ENCODE data around the gene LEAP2. TPM values are rescaled to one million over a fixed set of nuclear protein-coding genes. Genes with fewer than 3 reads are reported as not detected.

LEAP2 gene
- total RNA-seq (2014; rRNA removed; shearing (Covaris generic)), result 0.25 TPM in 1 of 2 replicates, not detected in the other

GRCh38 chr5:132873119-132873929, at the start of gene LEAP2:
Gene LEAP2, plus strand, starts transcription at chr5:132873668. Its CDS starts 27 bp downstream, at chr5:132873695.
- no peak for DNase-seq (ENCODE audit: low read depth)

GRCh38 chr5:132824426-132824825, 49.0 kb upstream of the LEAP2 start:
- no peak for DNase-seq (ENCODE audit: low read depth)

- no peak for DNase-seq (ENCODE audit: low read depth)
These were observed 48.2 kb upstream of the LEAP2 start for GRCh38 chr5:132825033-132825833.

- DNase-seq (ENCODE audit: low read depth), result no peak
These were observed 47.6 kb upstream of the LEAP2 start for GRCh38 chr5:132825834-132826391.

GRCh38 chr5:132826424-132827082, 46.9 kb upstream of the LEAP2 start:
- DNase-seq (ENCODE audit: low read depth), result no peak

GRCh38 chr5:132827943-132828673, 45.4 kb upstream of the LEAP2 start:
- DNase-seq (ENCODE audit: low read depth), result no peak

- DNase-seq (ENCODE audit: low read depth), result no peak
These were observed 44.5 kb upstream of the LEAP2 start for GRCh38 chr5:132828846-132829494.

GRCh38 chr5:132829742-132830435, 43.6 kb upstream of the LEAP2 start:
- DNase-seq (ENCODE audit: low read depth), result peak; percentile 70

- peak; percentile 78 for DNase-seq (ENCODE audit: low read depth)
These were observed 42.9 kb upstream of the LEAP2 start, which contains the start of gene SHROOM1 for GRCh38 chr5:132830436-132831094. Gene SHROOM1, minus strand, starts transcription at chr5:132830647. Its CDS starts 4,507 bp downstream, at chr5:132826140.

- DNase-seq (ENCODE audit: low read depth), result no peak
These were observed 42.2 kb upstream of the LEAP2 start for GRCh38 chr5:132831095-132831860.

- no peak for DNase-seq (ENCODE audit: low read depth)
These were observed 40.9 kb upstream of the LEAP2 start for GRCh38 chr5:132832612-132833011.

GRCh38 chr5:132834057-132834456, 39.4 kb upstream of the LEAP2 start:
- no peak for DNase-seq (ENCODE audit: low read depth)

- DNase-seq (ENCODE audit: low read depth), result no peak
These were observed 36.6 kb upstream of the LEAP2 start for GRCh38 chr5:132836852-132837251.

- no peak for DNase-seq (ENCODE audit: low read depth)
These were observed 35.6 kb upstream of the LEAP2 start for GRCh38 chr5:132837868-132838267.

GRCh38 chr5:132838516-132839282, 34.8 kb upstream of the LEAP2 start:
- DNase-seq (ENCODE audit: low read depth), result no peak

GRCh38 chr5:132839426-132840301, 33.8 kb upstream of the LEAP2 start:
- DNase-seq (ENCODE audit: low read depth), result peak; percentile 79

GRCh38 chr5:132840313-132840712, 33.2 kb upstream of the LEAP2 start:
- DNase-seq (ENCODE audit: low read depth), result no peak

All from M059J (cell line).